ENCODE data around the gene VWA5B2. TPM values are rescaled to one million over a fixed set of nuclear protein-coding genes. Genes with fewer than 3 reads are reported as not detected.

The VWA5B2 gene
- total RNA-seq, 2 experiments from 2014 or later = not detected

Small RNA genes within 50 kb of the gene (microRNA-seq; reads per million reads assigned to microRNA genes)
- not detected for gene MIR1224 (ENCODE audit: borderline microRNAs expressed, borderline replicate concordance)

Other genes with a start within 250 kb of the VWA5B2 start
- 10 to 100 TPM; 11.2 to 12.0 TPM for gene ABCC5, start 211.7 kb upstream of the VWA5B2 start, total RNA-seq
- gene HTR3D, start 197.8 kb upstream of the VWA5B2 start, total RNA-seq = not detected
- gene HTR3C, start 176.5 kb upstream of the VWA5B2 start, total RNA-seq = not detected
- gene HTR3E, start 132.5 kb upstream of the VWA5B2 start, total RNA-seq = not detected
- 10 to 100 TPM; 48.8 to 56.4 TPM for gene EIF2B5, start 94.2 kb upstream of the VWA5B2 start, total RNA-seq
- 10 to 100 TPM; 19.6 to 19.9 TPM for gene DVL3, start 74.2 kb upstream of the VWA5B2 start, total RNA-seq
- gene AP2M1, start 54.7 kb upstream of the VWA5B2 start, total RNA-seq = 100 to 1,000 TPM; 206 to 212 TPM
- 10 to 100 TPM; 38.5 to 39.1 TPM for gene ABCF3, start 43.4 kb upstream of the VWA5B2 start, total RNA-seq
- 10 to 100 TPM; 28.9 to 31.0 TPM for gene ALG3, start 19.4 kb downstream of the VWA5B2 start, total RNA-seq
- 1 to 10 TPM; 2.7 TPM for gene EEF1AKMT4, start 20.1 kb downstream of the VWA5B2 start, total RNA-seq
- gene CAMK2N2, start 32.0 kb downstream of the VWA5B2 start, total RNA-seq = not detected
- gene ECE2, start 46.4 kb downstream of the VWA5B2 start, total RNA-seq = not detected
- 100 to 1,000 TPM; 244 to 257 TPM for gene PSMD2, start 69.7 kb downstream of the VWA5B2 start, total RNA-seq
- 100 to 1,000 TPM; 345 to 375 TPM for gene EIF4G1, start 85.0 kb downstream of the VWA5B2 start, total RNA-seq
- gene FAM131A, start 108.0 kb downstream of the VWA5B2 start, total RNA-seq = 1 to 10 TPM; 3.8 to 5.0 TPM
- 1 to 10 TPM; 2.9 TPM for gene CLCN2, start 132.0 kb downstream of the VWA5B2 start, total RNA-seq
- gene POLR2H, start 132.1 kb downstream of the VWA5B2 start, total RNA-seq = 10 to 100 TPM; 76.5 to 89.9 TPM
- not detected for gene THPO, start 148.6 kb downstream of the VWA5B2 start, total RNA-seq
- gene CHRD, start 150.5 kb downstream of the VWA5B2 start, total RNA-seq = not detected